Breast epithelium (tissue), 4 donors: ENCODE data around the gene OPCML. TPM values are rescaled to one million over a fixed set of nuclear protein-coding genes. Genes with fewer than 3 reads are reported as not detected.

Source experiments
- DNase-seq, 2 donors: peaks; one replicate each; pipeline ENCODE4 v3.0.0-alpha.2; 2019; ENCODE audit warnings: low spot score in 2 of 2
- H3K27ac ChIP-seq, 2 donors: fragments of 200-600 bp; sonication (generic) in 1 of 2; one replicate each; pipeline ENCODE4 v1.5.1; 2016 to 2019; ENCODE audit warnings: mild to moderate bottlenecking in 1 of 2
- H3K27me3 ChIP-seq, 2 donors: fragments of 200-600 bp; sonication (generic) in 1 of 2; one replicate each; pipeline versions ENCODE4 v1.5.1 to v1.6.0; 2017 to 2019; ENCODE audit warnings: control low read depth in 1 of 2, mild to moderate bottlenecking in 1 of 2
- H3K36me3 ChIP-seq: fragments of 200-600 bp; one replicate; pipeline ENCODE4 v1.5.1; 2019
- H3K4me1 ChIP-seq, 2 donors: fragments of 200-600 bp; sonication (generic); one replicate each; pipeline ENCODE4 v1.5.1; 2016 to 2019; ENCODE audit warnings: control low read depth in 1 of 2
- H3K4me3 ChIP-seq, 3 donors: fragments of 200-600 bp; sonication (generic); 1 replicate in 2 of 3; 2 replicates in 1 of 3; pipeline ENCODE4 v1.5.1; 2016 to 2019; ENCODE audit warnings: mild to moderate bottlenecking in 3 of 3, moderate library complexity in 2 of 3
- H3K9me3 ChIP-seq, 2 donors: fragments of 200-600 bp; sonication (generic) in 1 of 2; one replicate each; pipeline ENCODE4 v1.5.1; 2016 to 2019; ENCODE audit warnings: control low read depth in 1 of 2
- CTCF ChIP-seq, 3 donors: fragments of 450-650 bp; IDR thresholded peaks; one replicate each; pipeline ENCODE4 v1.5.1; 2016 to 2017; ENCODE audit warnings: antibody characterized with exemption in 3 of 3, mild to moderate bottlenecking in 3 of 3, moderate library complexity in 3 of 3
- POLR2A ChIP-seq: fragments of 450-650 bp; IDR thresholded peaks from one replicate; pipeline ENCODE4 v1.6.1; 2016; ENCODE audit warnings: antibody characterized with exemption, mild to moderate bottlenecking, moderate library complexity
- POLR2AphosphoS5 ChIP-seq, 3 donors: sonication (generic); formaldehyde crosslinking; IDR thresholded peaks; one replicate each; pipeline ENCODE4 v1.6.1; 2017; ENCODE audit warnings: antibody characterized with exemption in 3 of 3
- intact Hi-C: fragments of 100-400 bp; cut with DNase I; formaldehyde crosslinking; loops from one replicate; pipeline ENCODE4 v1.15.1; 2023; ENCODE audit warnings: low total_unique reads
- total RNA-seq, 3 donors: library from RNA; depleted of rRNA; stranded (reverse); fragments of >200 nt; gene quantifications; one replicate each; pipeline ENCODE4 v1.1.0, GENCODE V29; 2016

The OPCML gene
- total RNA-seq, 3 donors from 2014 or later, result not detected

GRCh38 chr11:132803436-132803835 lies 728.9 kb downstream of the OPCML start:
- Histone ChIP-seq H3K4me1 (no peaks in the 10 kb centered on the region), H3K9me3 (peaks cover 0 to 6% of the 10 kb centered on the region in 2 donors), H3K27me3 (no peaks in the 10 kb centered on the region), H3K27ac (no peak overlapping the region), H3K4me3 (no peak overlapping the region), H3K36me3 (no peaks in the 10 kb centered on the region)
- DNase-seq, result no peak
- no peak for TF ChIP-seq POLR2A
- no peak for TF ChIP-seq CTCF (IDR thresholded peaks at IDR 0.05)
- TF ChIP-seq POLR2AphosphoS5 (IDR thresholded peaks at IDR 0.05), result no peak
- intact Hi-C loops, result no loop called here

GRCh38 chr11:132802947-132803346 lies 729.4 kb downstream of the OPCML start:
- intact Hi-C loops, result no loop called here
- Histone ChIP-seq H3K27ac (no peak overlapping the region), H3K36me3 (no peaks in the 10 kb centered on the region), H3K9me3 (peaks cover 0 to 6% of the 10 kb centered on the region in 2 donors), H3K4me3 (no peak overlapping the region), H3K27me3 (no peaks in the 10 kb centered on the region), H3K4me1 (no peaks in the 10 kb centered on the region)
- no peak for DNase-seq
- no peak for TF ChIP-seq POLR2AphosphoS5 (IDR thresholded peaks at IDR 0.05)
- TF ChIP-seq POLR2A, result no peak
- no peak for TF ChIP-seq CTCF (IDR thresholded peaks at IDR 0.05)

- TF ChIP-seq CTCF (IDR thresholded peaks at IDR 0.05), result no peak
- no peak for TF ChIP-seq POLR2AphosphoS5 (IDR thresholded peaks at IDR 0.05)
- TF ChIP-seq POLR2A, result no peak
- Histone ChIP-seq H3K4me3 (no peak overlapping the region), H3K9me3 (no peaks in the 10 kb centered on the region), H3K4me1 (no peaks in the 10 kb centered on the region), H3K27ac (no peak overlapping the region), H3K27me3 (no peaks in the 10 kb centered on the region), H3K36me3 (no peaks in the 10 kb centered on the region)
- intact Hi-C loops, result loop anchor here (5.0 kb wide), 1 partner anchor 627 kb away; no protein-coding TSS in a partner anchor
- DNase-seq, result no peak
These were observed 738.5 kb downstream of the OPCML start for GRCh38 chr11:132793831-132794230.

GRCh38 chr11:132792341-132793140 lies 739.8 kb downstream of the OPCML start:
- TF ChIP-seq POLR2AphosphoS5 (IDR thresholded peaks at IDR 0.05), result no peak
- no peak for TF ChIP-seq POLR2A
- no peak for DNase-seq
- H3K36me3 ChIP-seq, result no peaks in the 10 kb centered on the region
- no peaks in the 10 kb centered on the region for H3K9me3 ChIP-seq
- H3K27me3 ChIP-seq, result no peaks in the 10 kb centered on the region
- H3K4me3 ChIP-seq, result no peak overlapping the region
- intact Hi-C loops, result loop anchor here (5.0 kb wide), 1 partner anchor 625 kb away; no protein-coding TSS in a partner anchor
- H3K27ac ChIP-seq, result no peak overlapping the region
- H3K4me1 ChIP-seq, result no peaks in the 10 kb centered on the region

GRCh38 chr11:132790971-132791370 lies 741.3 kb downstream of the OPCML start:
- no peak overlapping the region for H3K27ac ChIP-seq
- H3K4me3 ChIP-seq, result no peak overlapping the region
- no peak for TF ChIP-seq CTCF (IDR thresholded peaks at IDR 0.05)
- no peak for TF ChIP-seq POLR2A
- TF ChIP-seq POLR2AphosphoS5 (IDR thresholded peaks at IDR 0.05), result no peak
- no peak for DNase-seq
- H3K4me1 ChIP-seq, result no peaks in the 10 kb centered on the region
- intact Hi-C loops, result loop anchor here (5.0 kb wide), 1 partner anchor 624 kb away; no protein-coding TSS in a partner anchor
- H3K27me3 ChIP-seq, result peaks cover 0 to 2% of the 10 kb centered on the region in 2 donors
- no peaks in the 10 kb centered on the region for H3K9me3 ChIP-seq
- no peaks in the 10 kb centered on the region for H3K36me3 ChIP-seq
